ENCODE results near the gene C6.
"Not testable (repeated sequence)": the region's sequence is repeated elsewhere in the genome, so short reads cannot be mapped to it uniquely, and the experiment has no call there.

C6 gene

DNA sequence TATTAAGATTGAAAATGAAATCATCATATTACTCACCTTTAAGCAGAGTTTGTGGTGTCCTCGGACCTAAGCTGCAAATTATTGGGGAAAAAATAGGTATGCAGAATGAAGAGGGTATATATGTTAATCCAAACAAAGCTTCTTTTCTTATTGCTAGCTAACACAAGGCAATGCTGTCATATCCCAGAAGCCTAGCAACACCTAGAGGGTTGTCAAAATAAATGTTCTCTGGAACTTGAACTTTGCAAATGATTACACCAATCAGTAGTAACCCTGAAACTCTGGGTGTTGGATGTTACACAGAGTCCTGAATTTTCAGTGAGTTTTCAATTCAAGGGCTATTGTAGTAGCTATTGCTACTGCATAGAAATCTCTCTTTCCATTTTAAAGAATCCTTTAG, at the start of gene C6:
C6 (minus strand) TSS at position 193 of the 400 bp plus-strand sequence. CDS start 10,302 bp downstream, outside the sequence.
- no peak for DNase-seq (ENCODE audit: low read depth)

DNA sequence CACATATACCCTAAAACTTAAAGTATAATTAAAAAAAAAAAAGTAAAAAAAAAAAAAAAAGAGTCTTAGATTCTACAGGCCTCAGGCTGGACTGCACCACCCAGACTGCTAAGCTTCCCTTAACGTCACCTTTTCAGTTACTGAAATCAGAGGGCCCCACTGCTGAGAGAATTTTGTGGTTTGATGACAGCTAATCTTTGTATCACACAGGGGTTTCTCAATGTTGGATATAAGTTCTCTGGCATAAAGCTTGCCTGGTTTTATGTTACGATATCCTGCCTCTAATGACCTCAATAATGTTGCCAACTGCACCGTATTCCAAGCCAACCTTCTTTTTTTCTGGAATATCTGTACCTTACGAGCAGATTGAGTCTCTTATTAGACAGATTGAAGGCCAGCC, 43.1 kb upstream of the C6 start:
- DNase-seq (ENCODE audit: low read depth) = no peak

DNA sequence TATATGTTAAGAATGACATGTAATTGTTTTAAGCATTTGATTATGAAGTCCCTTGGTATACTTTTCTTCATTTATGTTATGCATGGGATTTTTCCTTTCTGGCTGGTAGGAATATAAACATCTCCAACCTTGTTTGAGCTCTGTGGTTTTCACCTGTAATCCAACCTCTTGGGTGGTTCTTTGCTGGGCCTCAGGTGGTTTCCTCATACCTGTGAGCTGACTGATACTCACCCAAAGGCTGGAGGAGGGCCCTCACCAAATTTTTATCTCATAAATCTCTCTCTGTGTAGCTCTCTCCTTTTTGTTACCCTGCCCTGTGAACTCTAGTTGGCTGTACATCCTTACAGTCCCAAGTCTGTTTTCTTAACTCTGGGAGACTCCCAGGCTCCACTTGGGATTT, 39.8 kb upstream of the C6 start:
- no peak for DNase-seq (ENCODE audit: low read depth)

DNA sequence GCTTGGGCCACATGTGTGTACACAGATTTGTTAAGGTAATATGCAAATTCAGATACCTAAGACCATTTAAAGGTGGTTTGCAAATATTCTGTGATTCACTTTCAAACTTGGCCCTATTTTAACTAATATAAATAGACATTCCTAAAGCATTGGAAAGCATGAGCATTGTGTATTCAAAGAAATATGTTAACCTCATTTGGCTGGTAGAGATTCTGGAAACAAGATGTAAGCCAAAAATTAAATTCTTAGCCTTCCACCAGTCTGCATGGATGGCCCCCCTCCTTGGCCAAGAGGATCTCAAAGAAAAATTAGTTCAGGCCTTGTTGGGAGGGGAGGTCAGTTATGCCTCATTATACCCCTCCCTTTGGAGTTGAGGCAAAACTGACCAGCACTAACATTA, 38.7 kb upstream of the C6 start:
- DNase-seq (ENCODE audit: low read depth) = no peak

DNA sequence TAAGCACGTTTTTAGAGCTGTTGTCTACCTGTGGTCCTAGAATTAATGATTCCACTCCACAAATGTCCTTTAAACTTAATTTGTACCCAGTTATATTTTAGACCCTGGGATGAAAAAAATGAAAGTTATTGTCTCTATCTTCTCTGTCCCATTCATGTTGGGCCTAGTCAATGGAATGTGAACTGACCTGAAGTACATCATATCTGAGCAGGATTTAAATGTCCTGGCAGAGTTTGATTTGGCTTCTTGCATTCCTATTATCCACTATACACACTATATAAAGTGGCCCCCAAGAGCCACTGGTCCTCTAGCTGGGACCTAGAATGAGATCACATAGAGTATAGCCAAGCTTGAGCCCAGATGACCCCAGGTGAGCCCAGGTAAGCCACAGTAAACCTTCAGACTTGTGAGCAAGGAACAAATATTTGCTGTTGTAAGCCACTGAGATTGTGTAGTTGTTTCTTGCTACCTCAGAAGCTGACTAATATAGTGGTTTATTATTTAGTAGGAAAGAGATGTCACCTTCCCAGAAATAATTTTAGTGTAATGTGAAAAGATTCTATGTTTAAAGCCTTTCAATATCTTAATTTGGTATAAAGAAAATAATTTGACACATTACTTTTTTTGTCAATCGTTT, 37.1 kb upstream of the C6 start:
- no peak for DNase-seq (ENCODE audit: low read depth)

DNA sequence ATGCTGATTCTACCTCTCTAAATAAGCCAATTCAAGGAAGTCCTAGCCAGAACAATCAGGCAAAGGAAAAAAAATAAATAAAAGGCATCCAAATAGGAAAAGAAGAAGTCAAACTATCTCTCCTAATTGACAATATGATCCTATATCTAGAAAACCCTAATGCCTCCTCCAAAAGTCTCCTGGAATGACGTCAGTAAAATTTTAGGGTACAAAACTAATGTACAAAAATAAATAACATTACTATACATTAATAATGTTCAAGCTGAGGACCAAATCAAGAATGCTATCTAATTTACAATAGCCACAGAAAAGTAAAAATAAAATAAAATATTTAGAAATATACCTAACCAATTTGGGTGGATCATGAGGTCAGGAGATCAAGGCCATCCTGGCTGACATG, 33.8 kb upstream of the C6 start:
- no peak for DNase-seq (ENCODE audit: low read depth)

DNA sequence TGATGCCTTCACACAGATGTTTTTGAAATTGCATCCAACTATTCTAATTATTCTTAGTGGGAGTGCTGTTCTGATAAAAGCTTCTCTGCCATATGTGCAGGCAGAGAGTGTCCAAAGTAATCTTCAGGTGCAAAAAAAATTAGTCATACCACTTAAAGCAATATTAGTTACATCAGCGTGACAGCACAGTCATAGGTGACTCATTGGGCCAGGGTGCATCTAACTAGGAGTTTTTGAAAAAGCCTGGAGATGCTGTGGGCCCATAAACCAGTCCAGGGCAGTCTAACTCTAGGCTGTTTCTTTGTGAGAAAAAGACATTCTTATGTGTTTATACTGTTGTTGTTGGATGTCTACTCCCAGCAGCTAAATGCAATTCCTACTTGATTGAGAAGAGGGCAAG, 33.0 kb upstream of the C6 start:
- no peak for DNase-seq (ENCODE audit: low read depth)

DNA sequence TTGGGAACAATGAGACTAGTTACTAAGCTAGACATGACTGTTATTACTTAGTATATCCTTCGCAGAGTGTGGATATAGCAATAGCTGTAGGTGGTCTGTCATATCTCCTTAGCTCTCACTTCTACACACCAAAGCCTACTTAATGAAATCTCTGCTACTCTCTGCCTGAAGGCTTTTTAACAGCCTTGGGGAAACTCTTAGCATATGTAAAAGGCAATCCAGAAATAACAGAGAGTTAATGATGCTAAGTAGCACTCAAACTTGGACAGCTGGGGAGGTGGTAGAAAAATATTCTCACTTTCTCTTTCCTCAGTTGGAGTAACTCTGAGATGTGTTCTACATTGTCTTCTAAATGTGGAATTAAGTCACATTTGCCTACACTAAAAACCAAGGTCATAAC, 30.2 kb upstream of the C6 start:
- DNase-seq (ENCODE audit: low read depth) = no peak

DNA sequence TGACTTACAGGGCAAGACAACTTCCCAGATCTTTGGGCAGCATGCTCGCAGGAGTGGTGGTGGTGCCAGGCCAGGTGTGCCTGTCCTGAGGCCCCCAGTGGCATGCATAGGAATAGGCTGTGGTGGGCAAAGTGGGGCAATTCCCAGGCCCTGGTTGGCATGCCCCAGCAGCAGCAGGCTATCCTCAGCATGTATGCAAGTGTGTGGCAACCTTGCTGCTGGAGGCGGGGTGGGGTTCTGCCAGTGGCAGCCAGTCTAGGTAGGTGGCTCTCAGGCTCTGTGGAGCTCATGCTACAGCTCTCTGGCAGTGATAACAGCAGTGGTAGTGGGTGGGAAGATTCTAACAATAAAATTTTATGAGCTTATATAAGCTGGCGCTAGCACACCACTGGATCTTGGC, 27.7 kb upstream of the C6 start:
- DNase-seq (ENCODE audit: low read depth) = no peak

DNA sequence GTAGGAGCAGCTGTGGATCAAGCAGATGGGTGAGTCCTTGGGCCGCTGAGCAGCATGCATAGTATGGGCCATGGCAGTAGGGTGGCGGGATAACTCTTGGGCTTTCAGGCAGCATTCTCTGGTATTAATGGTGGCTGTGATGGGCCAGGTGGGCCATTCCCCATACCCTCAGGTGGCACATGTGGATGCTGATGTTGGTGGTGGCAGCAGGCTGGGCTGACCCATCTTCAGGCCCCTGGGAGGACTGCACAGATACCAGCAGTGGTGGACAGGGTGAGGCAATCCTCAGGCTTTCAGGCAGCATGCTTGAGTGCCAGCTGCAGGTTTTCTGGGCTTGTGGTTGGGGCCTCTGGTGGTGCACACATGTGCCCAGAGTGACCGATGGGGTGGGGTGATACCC, 27.1 kb upstream of the C6 start:
- no peak for DNase-seq (ENCODE audit: low read depth)

DNA sequence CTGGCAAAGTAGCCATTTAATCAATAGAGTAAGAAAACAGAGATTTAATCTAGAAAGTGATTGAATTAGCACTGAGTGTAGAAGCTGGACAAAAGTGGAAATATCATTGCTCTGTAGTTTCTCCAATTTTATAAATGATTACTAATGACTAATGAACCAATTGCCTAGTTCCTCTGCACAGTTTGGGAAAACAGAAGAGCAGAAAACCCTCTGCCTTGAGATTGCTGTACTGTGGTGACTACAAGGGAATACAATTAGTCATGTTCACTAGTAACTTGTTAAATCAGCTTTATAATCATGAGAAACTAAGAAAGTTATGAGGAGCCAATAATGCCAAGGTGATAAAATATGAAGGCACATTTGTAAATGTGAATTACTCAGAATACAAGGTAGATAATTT, 21.1 kb upstream of the C6 start:
- DNase-seq (ENCODE audit: low read depth) = no peak

DNA sequence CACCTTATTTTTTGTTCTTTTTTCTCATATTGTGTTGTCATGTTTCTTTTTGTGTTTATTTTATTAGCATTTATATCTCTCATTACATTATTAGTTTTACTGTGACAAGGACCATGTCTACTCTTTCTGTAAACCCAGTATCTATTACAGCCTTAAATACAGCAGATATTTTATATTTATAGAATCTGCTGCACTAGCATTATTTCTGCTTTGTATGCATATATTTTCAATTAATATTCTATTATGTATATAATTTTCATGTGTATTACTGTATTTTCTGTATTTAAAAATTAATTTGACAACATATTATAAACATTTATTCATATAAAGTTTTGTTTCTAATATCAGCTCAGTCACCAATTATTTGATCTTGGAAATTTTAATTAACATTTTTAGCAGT, 19.5 kb upstream of the C6 start:
- DNase-seq (ENCODE audit: low read depth) = no peak

DNA sequence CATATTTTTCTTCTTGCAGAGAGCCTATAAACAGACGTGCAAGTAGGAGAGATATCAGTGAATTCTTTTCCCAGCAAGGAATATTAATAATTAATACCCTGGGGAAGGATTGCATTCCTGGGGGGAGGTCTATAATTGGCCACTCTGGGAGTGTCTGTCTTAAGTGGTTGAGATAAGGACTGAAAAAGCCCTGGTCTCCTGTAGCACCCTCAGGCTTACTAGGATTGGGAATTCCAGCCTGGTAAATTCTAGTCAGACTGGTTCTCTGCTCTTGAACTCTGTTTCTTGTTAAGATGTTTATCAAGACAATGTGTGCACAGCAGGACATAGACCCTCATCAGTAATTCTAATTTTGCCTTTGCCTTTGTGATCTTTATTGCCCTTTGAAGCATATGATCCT, 16.9 kb upstream of the C6 start:
- DNase-seq (ENCODE audit: low read depth) = not testable (repeated sequence)

DNA sequence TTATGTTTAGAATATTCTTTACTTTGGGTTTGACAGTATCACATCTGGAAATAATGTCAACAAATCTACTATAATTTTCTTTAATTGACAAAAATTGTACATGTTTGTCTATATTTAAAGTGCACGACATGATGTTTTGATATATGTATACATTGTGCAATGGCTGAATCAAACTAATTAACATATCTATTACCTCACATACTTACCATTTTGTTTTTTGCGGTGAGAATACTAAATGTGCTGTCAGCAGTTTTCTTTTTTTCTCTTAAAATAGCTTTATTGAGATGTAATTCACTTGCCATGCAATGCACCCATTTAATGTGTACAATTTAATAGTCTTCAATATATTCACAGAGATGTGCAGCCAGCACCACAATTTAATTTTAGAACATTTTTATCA, 10.6 kb upstream of the C6 start:
- no peak for DNase-seq (ENCODE audit: low read depth)

DNA sequence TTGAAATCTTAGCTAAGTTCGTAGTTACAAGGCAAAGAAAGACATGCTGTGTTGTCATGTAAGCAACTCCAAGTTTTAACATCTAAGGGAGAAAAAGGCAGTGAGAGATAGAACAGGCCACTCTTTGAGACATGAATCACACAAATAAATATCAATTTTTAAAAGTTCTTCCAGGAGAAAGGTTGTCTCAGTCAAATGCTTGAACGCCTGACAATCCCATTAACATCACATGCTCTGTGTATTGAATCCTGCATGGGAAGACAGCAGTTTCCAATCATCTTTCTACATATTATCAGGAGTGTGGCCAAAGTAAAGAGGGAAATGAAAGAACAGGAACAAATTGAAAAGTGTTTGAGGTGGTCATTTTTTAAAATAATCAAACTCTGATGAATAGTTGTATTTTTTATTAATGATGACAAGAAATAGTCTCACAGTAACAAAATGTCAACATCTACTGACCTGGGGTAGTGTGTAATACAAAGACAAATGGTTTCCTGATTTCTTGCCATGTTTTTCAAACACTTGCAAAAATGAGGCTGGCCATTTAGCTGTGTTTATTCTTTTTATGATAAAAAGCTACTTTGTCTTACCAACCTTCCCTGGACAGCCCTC, 6.4 kb upstream of the C6 start:
- no peak for DNase-seq (ENCODE audit: low read depth)

DNA sequence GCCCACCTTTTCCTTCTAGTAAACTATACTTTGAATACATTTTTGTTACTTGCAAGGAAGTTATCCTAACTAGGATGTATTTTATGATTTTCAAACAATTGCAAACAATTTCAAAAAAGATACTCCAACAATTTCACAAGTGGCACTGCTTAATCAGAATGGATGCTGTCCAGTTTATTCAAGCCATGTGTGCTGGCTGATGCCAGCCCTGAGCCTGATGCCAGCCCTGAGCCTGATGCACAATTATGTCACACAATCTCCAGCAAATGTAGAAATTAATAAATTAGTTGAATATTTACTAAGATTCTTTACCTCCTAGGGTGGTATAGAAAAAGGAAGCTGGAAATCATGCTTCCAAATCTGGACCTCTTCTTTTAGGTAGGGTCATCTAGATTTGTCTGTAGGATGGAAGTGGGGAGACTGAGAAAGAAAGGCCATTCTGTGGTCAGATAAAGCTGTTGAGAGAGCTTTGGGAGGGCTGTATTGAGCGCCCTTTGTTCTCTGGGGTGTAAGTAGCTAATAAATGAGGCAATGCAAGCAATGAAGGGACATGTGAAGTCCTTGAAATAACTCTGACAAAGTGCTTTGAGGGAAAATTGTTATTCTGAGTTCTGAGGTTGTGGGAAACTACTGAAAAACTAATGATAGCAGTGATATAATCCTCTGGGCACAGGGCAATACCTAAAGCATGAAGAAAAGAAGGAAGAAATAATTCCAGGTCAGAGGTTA, 5.8 kb upstream of the C6 start:
- no peak for DNase-seq (ENCODE audit: low read depth)

DNA sequence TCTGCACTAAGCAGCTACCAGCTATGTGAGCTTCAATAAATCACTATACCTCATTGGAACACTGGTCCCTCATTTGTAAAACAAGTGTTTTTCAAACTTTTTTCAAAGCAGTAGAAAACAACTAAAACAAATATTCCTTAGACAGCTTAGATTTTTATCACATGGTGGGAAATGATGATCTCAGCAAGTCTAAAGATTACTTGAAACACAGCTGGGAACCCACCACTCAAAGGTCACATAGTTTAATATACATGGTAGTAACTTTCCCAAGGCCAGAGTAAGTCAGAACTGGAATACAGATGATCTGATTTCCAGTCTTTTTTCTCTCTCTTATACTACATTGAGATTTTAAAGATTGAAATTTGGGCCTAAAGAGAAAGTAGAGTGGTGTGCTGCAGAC, 850 bp upstream of the C6 start:
- DNase-seq (ENCODE audit: low read depth) = no peak

DNA sequence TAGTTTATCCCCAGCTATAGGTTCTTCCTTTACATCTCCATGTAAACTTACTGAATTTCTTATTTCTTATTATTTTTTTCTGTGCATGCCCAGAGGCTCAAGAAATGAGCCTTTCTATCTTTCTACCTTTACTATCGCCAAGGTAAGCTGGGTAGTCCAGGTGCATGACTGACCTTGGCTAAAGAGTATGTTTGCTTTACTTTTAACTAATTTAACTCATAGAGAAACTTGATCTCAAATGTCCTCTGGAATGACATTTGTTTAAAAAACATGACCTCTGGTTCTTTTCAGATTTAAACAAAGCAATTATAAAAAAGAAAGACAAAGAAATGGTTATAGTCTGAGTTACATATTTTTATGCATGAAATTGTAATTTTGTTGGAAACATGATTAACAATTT, 397 bp downstream of the C6 start:
- DNase-seq (ENCODE audit: low read depth) = no peak

DNA sequence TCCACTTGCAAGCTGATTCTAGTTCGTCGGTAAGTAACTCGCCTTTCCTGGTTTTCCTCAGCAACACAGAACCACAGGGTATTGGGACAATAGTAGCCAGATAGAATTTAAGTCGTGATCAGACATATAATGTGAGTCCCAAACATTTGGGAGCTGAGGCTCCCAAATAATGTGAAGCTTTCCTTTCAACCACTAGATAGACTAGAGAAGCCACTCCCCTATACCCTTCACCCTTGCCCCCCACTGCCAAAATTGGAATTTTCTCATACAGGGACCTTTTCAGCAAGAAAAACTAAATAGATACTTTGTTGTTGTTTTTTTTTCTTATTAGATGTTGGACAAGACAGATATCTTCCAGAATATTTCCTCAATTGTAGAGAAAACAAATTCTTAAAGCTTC, 1.9 kb downstream of the C6 start:
- DNase-seq (ENCODE audit: low read depth) = no peak

DNA sequence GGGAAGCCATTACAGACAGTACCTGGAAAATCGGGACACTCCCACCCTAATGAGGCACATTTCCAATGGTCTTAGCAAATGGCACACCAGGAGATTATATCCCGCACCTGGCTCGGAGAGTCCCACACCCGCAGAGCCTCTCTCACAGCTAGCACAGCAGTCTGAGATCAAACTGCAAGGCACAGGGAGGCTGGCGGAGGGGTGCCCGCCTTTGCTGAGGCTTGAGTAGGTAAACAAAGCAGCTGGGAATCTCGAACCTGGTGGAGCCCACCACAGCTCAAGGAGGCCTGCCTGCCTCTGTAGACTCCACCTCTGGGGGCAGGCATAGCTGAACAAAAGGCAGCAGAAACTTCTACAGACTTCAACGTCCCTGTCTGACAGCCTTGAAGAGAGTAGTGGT, 7.9 kb downstream of the C6 start:
- DNase-seq (ENCODE audit: low read depth) = not testable (repeated sequence)

DNA sequence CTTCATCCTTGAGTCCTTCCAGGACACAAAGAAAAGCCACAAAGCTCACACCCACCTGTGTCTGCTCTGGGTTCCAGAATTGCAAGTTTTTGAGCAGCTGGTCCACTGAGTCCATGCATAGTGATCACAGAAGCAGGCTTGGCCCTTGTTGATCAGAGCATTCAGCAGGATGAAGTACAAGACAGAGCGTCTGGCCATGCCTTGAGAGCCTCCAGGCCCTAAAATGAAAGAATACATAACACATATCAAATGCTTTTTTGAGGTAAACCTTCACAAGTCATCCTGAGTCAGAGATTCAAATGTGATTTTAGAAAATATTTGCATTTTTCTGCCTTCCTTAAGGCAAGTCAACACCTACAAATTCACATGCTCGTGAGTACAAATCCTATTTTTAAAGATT, 10.3 kb downstream of the C6 start:
- no peak for DNase-seq (ENCODE audit: low read depth)

DNA sequence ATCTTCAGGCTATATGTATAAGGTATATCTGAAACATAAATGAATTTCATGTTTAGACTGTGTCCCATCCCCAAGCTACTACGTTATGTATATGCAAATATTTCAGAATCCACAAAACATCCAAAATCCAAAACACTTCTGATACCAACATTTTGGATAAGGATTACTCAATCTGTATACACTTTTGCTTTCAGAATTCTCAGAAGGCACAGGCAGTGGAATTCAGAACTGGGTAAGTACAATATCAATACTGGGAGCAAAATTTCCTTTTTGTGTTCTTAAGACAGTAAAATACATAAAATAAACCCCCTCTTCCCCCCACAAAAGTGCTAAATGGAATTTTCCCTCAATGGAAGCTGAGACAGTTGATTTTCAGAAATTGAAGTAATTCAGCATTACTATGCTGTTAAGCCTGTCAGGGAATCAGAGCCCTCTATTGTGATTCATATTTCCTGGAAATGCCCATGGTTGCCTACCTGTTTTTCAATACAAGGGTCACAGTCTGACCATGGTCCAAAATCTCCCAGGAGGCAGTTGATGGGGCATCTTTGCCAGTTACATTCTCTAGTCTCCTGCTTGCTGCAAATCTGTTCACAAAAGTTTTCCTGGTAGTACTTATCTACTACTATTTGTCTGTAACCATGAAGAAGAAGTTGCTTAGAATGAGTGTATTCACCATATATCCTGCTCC, 12.1 kb downstream of the C6 start:
- DNase-seq (ENCODE audit: low read depth) = no peak

DNA sequence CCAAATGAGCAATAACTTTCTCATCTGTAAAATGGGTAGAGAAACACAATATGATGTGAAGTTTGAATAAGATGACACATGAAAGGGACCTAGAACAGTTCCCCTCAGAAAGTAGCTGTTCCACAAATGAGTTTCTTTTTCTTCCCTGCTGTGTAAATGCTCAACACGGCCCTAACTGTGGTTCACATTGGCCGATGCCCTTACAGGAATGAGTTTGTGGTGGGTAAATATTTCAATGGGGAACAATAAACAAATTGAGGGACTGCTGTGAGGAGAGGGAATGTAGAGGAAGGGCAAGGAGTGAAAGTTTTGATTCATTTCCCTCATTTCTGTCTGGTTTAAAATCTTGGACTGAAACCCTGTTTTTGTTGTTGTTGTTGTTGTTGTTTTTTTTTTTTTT, 12.8 kb downstream of the C6 start:
- no peak for DNase-seq (ENCODE audit: low read depth)

Measured in CMK (cell line).